Neural progenitor cell (in vitro differentiated cells): Measurements from ENCODE around the gene TCFL5.

Experiments used
- CTCF ChIP-seq: fragments of 200-600 bp; sonication (generic); IDR thresholded peaks from 2 replicates; pipeline ENCODE4 v1.5.1; 2017; ENCODE audit warnings: antibody characterized with exemption, mild to moderate bottlenecking
- EZH2 ChIP-seq: fragments of 200-600 bp; sonication (generic); IDR thresholded peaks from 2 replicates; pipeline ENCODE4 v1.6.1; 2017; ENCODE audit warnings: antibody characterized with exemption, mild to moderate bottlenecking, moderate library complexity

- TF ChIP-seq CTCF (no peak), EZH2 (no peak)
Observed at GRCh38 chr20:62818592-62819493, 42.8 kb downstream of the TCFL5 start.
